Ishikawa (cell line): ENCODE measurements around the gene BRCA1.

Experiments
- CREB1 ChIP-seq: IDR thresholded peaks from 2 replicates; pipeline ENCODE4 v1.6.1; 2012; ENCODE audit warnings: low read depth
- EP300 ChIP-seq: IDR thresholded peaks from 2 replicates; pipeline ENCODE4 v1.6.1; 2012; ENCODE audit warnings: borderline replicate concordance
- REST ChIP-seq: IDR thresholded peaks from 2 replicates; pipeline ENCODE4 v1.6.1; 2012; ENCODE audit warnings: low read depth, mild to moderate bottlenecking
- USF1 ChIP-seq: IDR thresholded peaks from 2 replicates; pipeline ENCODE4 v1.6.1; 2012
- YY1 ChIP-seq: IDR thresholded peaks from 2 replicates; pipeline ENCODE4 v1.6.1; 2012; ENCODE audit warnings: low read depth

GRCh38 chr17:43028221-43028861, 96.8 kb downstream of the BRCA1 start:
- TF ChIP-seq USF1 (no peak), YY1 (no peak), EP300 (no peak), CREB1 (no peak), REST (no peak)
